EH (cell line): ENCODE data around the gene NEDD4L.

Experiments used
- DNase-seq: peaks from one replicate; pipeline ENCODE4 v3.0.0-alpha.2; 2015; ENCODE audit warnings: low read depth

Gene NEDD4L

GRCh38 chr18:58054041-58054781 is 10.2 kb downstream of the NEDD4L start:
- DNase-seq, result peak; percentile 66

- DNase-seq, result no peak
Observed at GRCh38 chr18:58055890-58056558, 12.0 kb downstream of the NEDD4L start.

- DNase-seq, result no peak
Observed at GRCh38 chr18:58056852-58057251, 12.8 kb downstream of the NEDD4L start.

GRCh38 chr18:58057291-58057965 is 13.4 kb downstream of the NEDD4L start:
- no peak for DNase-seq

- no peak for DNase-seq
Observed at GRCh38 chr18:58058720-58059119, 14.7 kb downstream of the NEDD4L start.

GRCh38 chr18:58060254-58060653 is 16.2 kb downstream of the NEDD4L start:
- no peak for DNase-seq

- no peak for DNase-seq
Observed at GRCh38 chr18:58061349-58061748, 17.3 kb downstream of the NEDD4L start.

- peak; percentile 6 for DNase-seq
Observed at GRCh38 chr18:58064406-58064998, 20.5 kb downstream of the NEDD4L start.

GRCh38 chr18:58065956-58066355 is 21.9 kb downstream of the NEDD4L start:
- no peak for DNase-seq

- DNase-seq, result no peak
Observed at GRCh38 chr18:58067601-58068000, 23.6 kb downstream of the NEDD4L start.

GRCh38 chr18:58069099-58069498 is 25.1 kb downstream of the NEDD4L start:
- DNase-seq, result no peak

GRCh38 chr18:58069721-58070292 is 25.8 kb downstream of the NEDD4L start:
- DNase-seq, result no peak

GRCh38 chr18:58076052-58076451 is 32.0 kb downstream of the NEDD4L start:
- peak; percentile 27 for DNase-seq

GRCh38 chr18:58077329-58077728 is 33.3 kb downstream of the NEDD4L start:
- no peak for DNase-seq

- DNase-seq, result no peak
Observed at GRCh38 chr18:58078889-58079573, 35.0 kb downstream of the NEDD4L start.

- DNase-seq, result no peak
Observed at GRCh38 chr18:58080451-58080850, 36.4 kb downstream of the NEDD4L start.

- no peak for DNase-seq
Observed at GRCh38 chr18:58087928-58088690, 44.1 kb downstream of the NEDD4L start.

GRCh38 chr18:58088691-58089065 is 44.7 kb downstream of the NEDD4L start:
- DNase-seq, result no peak

- peak; percentile 10 for DNase-seq
Observed at GRCh38 chr18:58091099-58091611, 47.1 kb downstream of the NEDD4L start.

- DNase-seq, result no peak
Observed at GRCh38 chr18:58093311-58093803, 49.3 kb downstream of the NEDD4L start.

- no peak for DNase-seq
Observed at GRCh38 chr18:58095222-58095621, 51.2 kb downstream of the NEDD4L start.
